ENCODE measurements around the gene COA3.
A peak's percentile ranks its signal among the peaks of the same experiment; 100 is the strongest.

COA3 gene, protein sequence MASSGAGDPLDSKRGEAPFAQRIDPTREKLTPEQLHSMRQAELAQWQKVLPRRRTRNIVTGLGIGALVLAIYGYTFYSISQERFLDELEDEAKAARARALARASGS

DNA sequence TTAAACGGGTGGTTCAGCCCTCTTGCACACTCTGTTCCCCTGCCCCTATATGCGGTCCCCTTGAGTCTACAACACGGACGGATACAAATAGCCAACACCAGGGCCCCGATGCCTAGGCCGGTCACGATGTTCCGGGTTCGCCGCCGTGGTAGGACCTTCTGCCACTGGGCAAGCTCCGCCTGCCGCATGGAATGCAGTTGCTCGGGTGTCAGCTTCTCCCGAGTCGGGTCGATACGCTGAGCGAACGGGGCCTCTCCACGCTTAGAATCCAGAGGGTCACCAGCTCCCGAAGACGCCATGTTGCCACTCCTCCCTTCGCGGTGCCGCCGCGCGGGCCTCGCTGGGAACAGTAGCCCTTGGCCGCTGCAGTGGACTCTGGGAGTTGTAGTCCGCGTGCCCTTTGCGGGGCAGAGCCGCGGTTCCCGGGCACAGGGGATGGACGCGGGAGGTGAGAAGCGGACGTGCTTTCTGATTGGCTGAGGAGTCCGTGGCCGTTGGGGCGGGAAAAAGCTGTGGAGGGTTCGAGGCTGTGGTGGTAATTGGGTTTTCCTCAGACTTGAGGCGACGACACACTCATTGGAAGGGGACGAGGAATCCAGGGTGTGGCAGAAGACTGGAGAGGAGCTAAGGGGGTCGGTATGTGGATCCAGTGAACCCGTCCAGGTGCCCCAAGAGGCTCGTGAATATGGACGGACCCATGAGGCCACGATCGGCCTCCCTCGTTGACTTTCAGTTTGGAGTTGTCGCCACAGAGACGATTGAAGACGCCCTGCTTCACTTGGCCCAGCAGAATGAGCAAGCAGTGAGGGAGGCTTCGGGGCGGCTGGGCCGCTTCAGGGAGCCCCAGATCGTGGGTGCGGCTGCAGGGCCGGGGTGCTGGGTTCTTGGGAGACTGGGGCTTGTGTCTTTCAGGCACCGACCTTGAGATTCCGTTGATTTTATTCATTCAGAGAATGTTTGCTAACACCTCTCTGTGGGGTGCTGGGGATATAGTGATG is at the start of gene COA3, which contains the start of gene CNTD1:
Gene COA3 (minus strand): TSS at position 322 of the 998 bp plus-strand sequence. CDS start 23 bp downstream, at position 299.
Gene CNTD1 (plus strand): TSS at position 479 of the 998 bp plus-strand sequence. CDS start 207 bp downstream, at position 686.
- peak; percentile 89 for DNase-seq

DNA sequence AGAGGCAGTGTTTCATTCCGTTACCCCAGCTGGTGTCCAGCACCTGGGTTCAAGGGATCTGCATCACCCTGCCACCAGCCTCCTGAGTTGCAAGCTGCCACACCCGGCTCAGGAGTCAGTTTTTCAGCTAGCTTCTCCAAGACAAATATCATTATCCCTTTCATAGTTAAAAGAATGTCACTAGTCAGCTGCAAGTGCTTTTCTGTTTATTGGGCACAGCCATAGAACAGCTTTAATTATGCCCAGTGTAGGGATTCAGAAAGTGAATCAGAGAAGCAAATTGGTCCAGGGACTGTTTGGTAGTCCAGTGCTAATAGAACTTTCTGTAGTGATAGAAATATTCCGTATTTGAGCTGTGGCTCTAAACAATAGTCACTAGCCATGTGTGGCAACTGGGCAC is 49.6 kb upstream of the COA3 start:
- no peak for DNase-seq

DNA sequence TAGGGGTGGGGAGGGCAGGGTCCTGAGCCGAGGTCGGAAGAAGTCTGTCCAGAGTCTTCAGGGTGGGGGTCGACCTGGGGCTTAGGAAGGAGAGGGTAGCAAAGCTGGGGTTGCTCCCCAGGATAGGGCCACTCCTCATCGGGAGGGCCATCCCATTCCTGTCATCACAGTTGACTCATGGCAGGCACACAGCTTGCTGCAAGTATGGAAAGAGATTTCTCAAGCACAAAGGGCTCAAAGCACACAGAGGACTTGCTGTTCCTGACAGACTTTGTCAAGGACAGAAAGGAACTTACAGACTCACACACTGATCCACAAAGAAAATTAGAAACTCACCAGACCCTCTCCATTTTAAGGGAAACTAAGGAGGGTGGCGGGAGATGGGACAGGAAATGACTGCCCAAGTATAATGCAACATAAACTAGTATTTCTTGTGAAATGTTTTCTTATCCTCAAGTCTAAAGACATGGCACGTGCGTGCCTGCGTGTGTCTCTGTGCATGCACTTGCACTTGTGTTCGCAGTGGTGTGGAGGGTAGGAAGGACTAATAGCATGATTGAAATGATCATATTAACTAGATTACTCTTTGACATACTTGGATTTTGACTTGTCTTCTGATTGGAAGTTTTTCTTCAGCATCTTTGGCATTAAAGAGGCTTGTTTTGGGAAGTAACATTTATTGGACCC is 48.2 kb upstream of the COA3 start:
- no peak for DNase-seq

DNA sequence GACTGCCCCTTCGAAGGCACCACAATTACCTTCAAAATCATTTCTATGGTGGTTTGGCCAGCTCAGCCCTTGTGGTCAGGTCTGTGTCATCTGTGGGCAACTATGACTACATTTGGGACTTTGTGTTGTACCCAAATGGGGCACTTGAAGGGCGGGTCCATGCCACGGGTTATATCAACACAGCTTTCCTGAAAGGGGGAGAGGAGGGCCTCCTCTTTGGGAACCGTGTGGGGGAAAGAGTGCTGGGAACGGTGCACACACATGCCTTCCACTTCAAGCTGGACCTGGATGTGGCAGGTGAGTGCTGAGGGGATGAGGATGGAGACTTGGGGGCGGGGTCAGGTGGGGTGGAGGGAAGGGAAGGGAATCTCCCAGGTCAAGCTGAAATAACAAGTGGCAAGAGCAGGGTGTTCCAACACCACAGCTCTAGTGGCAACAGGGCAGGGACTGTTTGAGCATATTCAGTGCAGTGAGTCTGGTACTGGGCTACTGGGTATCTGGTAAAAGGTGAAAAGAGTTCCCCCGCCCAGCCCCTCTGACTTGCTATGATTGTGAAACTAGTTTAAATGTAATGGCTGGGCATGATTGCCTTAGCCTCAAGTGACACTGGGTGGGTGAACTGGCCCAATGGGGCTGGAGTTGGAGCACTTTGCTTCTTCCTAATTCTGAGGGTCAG is 47.6 kb upstream of the COA3 start:
- DNase-seq: no peak

DNA sequence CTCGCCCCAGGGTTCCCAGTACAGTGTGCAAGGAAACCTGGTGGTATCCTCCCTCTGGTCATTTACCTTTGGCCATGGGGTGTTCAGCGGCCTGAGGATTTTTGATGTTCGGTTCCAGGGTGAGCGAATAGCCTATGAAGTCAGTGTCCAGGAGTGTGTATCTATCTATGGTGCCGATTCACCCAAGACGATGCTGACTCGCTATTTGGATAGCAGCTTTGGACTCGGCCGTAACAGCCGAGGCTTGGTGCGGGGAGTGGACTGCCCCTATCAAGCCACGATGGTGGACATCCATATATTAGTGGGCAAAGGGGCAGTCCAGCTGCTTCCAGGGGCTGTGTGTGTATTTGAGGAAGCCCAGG is 47.0 kb upstream of the COA3 start:
- DNase-seq: no peak

DNA sequence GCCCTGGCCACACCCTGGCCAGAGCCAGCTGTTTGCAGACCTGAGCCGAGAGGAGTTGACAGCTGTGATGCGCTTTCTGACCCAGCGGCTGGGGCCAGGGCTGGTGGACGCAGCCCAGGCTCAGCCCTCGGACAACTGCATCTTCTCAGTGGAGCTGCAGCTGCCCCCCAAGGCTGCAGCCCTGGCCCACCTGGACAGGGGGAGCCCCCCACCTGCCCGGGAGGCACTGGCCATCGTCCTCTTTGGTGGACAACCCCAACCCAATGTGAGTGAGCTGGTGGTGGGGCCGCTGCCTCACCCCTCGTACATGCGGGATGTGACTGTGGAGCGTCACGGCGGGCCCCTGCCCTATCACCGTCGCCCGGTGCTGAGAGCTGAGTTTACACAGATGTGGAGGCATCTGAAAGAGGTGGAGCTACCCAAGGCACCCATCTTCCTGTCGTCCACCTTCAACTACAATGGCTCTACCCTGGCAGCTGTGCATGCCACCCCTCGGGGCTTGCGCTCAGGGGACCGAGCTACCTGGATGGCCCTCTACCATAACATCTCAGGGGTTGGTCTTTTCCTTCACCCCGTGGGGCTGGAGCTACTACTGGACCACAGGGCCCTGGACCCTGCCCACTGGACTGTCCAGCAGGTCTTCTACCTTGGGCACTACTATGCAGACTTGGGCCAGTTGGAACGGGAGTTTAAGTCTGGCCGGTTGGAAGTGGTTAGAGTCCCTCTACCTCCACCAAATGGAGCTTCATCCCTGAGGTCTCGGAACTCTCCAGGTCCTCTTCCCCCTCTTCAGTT is 46.5 kb upstream of the COA3 start:
- DNase-seq: no peak

DNA sequence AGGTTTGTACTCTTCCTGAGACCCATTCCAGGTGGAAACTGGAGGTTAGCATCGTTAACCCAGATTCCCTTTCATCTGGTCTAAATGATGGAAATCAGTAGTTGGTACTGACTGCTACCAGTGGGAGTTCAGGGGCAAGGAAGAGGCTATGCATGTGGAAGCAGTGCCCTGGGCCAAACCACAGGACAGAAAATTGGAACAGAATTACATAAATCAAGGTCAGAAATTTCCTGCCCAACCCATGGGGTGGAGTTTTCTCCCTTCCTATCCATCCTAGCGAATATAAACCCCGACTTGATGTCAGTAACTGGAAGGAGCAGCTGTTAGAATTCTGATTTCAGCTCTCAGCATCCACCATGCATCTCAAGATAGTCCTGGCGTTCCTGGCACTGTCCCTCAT is 45.8 kb upstream of the COA3 start, which contains the start of gene AOC2:
Gene AOC2 (plus strand): TSS at position 310 of the 400 bp plus-strand sequence. CDS start 47 bp downstream, at position 357.
- no peak for DNase-seq

DNA sequence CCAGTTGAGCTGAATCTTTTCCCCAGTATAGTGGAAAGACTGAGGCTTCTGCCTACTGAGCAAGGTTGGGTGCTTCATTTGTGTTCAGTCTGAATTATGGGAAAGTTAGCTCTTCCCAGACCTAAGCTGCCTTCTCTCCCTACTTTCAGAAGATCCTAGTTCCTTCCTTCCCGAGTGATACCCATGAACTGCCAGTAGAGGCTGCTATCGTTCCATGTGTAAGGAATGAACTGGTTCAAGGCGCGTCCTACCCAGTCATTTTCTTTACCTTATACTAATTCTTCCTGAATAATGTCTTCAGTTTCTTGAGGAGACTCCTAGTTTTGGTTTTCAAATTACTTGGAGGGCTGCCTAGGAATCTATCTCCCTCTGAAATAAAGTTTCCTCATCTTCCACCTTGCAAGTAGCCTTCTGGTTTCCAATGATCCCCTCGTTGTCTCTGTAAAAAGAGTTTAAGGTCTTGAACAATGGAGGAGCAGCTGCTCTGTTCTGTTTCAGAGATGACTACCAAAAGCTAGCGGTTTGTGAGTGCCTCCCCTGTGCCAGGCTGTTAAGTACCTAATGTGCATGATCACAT is 44.9 kb upstream of the COA3 start:
- peak; percentile 70 for DNase-seq

DNA sequence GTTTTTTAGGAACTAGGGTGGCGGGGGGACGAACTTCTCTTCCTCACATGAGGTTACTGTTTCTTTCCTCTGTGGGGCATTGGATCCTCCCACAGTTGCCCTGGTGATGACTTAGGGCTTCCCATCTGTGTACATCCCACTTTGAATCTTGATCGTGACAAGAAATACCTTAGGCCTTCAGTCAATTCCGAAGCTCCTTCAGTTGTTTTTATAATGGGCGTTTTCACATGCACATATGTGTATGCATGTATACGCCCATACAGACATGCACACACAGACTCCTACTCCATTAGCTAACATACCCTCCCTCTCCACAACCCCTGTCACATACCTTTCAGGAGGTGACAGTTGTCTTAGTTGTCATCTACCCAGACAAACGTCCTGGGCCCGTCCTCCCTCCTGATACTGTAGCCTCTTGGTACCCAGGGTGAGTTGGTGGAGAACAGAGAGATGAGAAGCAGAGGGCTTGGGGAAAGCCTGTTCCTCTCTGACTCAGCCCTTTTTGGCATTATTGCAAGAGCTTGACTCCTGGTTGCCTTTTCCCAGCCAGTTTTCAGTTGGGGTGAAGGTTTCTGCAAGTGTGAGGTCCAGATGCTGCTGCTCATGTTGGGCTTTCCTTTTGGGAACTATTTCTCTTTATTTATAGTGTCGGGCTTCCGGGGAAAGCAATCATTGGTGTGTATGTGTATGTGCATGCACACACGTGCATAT is 43.6 kb upstream of the COA3 start:
- no peak for DNase-seq

DNA sequence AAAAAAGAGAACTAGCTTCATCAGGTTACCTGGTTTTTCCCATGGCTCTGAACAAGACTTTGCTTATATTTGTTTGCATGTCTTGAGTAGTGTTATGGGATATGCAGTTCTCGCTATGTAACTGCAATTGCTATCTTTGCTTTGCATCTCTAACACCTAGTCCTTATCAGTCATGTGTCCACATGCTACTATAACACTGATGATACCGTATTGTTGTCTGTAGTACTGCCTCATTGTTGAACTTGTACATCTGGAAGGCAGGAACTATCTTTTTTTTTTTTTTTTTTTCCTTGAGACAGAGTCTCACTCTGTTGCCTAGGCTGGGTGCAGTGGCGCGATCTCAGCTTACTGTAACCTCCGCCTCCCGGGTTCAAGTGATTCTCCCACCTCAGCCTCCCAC is 37.2 kb upstream of the COA3 start:
- DNase-seq: no peak

DNA sequence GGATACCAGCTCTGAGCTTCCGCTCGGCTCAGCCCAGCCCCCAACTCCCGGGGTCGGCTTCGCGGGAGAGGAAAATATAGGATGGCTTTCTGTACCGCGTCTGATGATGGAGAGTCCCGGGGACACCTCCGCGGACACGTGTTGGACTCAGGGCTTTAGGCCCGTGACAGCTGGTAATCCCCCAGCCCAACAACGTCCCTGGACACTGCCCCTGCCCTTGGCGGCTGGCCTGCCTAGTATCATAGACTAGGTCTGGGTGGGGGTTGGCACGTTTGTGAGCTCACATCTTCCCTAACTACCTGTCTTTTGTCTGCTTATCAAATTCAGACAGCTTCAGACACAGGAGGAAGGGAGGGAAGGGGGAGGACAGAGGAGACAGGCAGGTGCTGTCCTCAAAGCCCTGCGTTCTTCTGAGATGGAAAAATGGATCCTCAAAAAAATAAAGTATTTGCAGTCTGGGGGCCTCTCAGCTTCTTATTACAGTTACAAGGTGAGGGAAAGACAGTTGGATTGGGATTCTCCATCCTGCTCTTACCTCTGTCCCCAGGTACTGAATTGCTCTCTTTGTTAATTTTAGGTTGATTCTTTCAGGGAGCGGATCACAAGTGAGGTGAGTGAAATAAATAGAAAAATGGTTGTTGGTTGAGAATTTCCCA is 35.4 kb upstream of the COA3 start:
- no peak for DNase-seq

DNA sequence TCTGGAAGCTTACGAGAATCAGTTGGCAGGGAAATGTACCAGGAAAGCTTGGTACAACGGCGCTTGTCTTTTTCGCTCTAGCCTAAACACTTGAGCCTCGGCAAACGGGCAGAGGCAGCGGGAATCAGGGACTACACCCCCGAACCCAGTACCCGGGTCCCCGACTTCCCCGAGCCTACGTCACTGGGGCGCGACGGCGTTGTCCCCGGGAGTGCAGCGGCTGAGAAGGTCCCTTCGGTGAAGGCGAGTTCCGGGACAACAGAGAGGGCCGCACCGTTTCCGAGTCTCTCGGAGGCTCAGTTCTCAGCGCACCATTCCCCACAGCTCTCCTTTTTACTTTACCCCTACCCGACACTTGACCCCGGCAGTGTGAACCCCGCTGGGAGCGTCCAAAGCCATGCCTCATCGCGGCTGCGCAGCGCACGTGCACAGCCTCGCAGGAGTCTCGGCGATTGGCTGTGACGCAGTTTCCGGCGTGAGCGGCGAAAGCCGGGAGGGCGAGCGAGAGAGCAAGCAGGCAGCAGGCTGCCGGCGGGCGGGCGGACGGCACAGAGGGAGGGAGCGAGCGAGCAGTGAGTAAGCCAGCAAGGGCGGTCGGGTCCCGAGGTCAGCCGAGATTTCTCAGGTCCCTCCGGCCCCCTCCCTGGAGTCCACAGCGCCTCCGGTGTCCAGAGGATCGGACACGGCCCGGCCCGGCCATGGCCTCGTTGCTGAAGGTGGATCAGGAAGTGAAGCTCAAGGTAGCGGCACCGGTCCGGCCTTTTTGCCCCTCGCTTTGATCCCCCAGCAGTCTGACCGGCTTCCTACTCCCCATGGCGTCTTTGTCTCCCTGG is 34.6 kb upstream of the COA3 start, which contains the start of gene PSME3:
Gene PSME3 (plus strand): TSS at position 464 of the 833 bp plus-strand sequence. CDS start 235 bp downstream, at position 699.
- peak; percentile 91 for DNase-seq

DNA sequence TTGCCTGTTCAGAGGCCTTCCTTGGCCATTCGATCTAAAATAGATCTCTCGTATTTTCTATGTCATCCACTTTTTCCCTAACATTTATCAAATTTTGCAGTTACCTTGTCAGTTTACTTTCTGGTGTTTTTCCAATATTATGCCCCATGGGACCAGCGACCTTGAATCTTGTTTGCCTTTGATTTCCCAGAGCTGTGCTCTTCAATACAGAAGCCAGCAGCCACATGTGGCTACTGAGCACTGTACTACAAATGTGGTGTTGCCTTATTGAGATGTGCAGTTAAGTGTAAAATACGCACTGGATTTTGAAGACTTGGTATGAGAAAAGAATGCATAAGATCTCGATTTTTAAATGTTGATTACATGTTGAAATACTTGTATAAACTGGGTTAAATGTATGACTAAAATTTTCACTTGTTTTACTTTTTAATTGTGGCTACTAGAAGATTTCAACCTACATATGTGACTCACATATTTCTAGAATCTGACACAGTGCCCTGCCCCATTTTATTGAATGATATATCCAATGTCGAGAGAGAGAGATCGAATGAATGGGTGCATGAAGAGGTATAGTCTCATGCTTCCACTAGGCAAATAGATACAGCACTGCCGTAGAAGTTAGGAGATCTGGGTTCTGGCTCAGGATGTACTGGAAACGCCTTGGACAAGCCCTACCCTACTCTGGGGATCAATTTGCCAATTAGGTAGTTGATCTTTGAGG is 33.9 kb upstream of the COA3 start:
- no peak for DNase-seq

DNA sequence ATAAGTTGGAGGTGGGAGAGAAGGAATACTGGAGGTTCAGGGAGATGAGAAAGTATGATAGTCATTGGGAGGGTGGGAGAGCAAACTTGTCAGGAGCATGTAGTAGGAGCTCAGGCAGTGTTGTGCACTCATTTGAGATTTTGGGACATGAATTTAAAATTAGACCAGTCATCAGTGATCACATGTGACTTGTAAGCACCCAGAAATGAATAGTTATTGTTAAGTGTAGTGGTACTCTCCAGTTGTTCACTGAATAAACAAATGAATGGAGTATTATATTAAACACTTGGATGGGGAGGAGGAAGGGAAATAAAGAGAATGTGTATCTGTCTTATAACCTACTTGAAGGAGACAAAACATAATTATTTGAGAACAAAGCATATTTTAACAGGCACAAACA is 32.5 kb upstream of the COA3 start:
- DNase-seq: no peak

DNA sequence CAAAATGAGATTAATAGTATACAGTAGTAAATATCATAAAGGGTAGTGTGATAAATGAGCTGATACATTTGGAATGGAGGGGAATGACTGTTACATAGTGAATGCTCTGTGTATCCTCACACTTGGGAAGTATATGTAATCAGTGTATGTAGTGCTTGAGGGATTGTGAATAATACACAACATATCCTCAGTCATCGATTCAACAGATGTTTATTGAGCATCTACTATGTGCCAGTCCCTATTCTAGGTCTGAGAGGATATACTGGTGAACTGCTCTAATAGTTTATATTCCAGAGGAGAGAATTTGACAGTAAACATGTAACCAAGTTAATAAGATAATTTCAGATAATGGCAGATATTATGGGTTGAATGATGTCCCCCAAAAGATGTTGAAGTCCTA is 29.0 kb upstream of the COA3 start:
- no peak for DNase-seq

DNA sequence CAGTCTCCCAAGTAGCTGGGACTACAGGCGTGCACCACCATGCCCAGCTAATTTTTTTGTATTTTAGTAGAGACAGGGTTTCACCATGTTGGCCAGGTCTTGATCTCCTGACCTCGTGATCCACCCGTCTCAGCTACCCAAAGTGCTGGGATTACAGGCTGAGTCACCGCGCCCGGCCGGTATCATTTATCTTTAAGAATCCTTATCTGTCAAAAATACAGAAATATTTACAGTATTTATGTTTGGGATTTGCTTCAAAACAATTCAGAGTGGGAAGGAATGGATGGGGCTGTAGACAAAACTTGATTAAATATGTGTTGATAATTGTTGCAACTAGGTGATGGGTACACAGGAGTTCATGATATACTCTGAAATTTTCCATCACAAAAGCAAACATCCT is 22.7 kb upstream of the COA3 start:
- no peak for DNase-seq

DNA sequence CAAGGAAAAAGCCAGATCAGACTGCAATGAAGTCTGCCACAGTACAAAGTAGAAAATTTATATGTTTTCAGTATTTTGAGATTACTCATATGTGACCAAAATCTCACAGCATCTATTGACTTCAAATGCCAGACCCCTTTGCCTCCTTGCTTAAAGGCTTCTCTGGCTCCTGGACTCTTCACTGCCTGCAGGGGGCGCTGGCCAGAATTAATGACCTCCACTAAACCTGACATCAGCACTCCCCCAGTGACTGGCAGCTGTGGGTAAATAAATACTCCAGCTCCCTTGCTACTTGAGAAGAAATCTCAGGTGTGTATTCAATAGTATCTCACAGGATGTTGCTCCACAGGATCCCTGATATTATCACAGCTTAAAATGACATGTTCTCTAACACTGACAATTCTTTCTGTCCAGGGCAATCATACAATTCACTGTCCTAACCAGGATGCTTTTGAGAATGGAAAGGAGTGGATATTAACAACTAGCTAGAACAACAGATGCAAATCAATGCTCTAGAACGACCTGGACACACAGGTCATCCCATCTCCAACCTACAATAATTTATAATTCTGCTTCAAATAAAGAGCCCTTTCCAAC is 21.5 kb upstream of the COA3 start:
- peak; percentile 80 for DNase-seq

DNA sequence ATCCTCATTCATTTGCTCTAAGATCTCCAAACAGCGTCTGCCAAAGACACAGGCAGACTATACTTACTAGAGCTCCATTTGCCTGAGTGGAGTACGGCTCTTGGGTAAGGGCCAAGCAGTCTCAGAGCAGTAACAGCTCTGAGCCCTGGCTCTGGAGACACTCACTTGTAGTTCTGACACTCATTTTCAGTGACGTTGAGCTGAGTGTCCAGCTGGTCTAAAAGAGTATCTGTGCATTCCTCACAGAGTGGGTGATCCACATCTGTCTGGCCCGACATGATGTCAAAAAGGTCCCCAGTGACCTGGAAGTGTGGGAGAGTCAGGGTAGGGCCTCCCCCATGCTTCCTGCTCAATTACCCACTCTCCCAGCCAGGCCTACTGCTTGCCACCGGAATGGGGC is 19.9 kb upstream of the COA3 start:
- DNase-seq: no peak
